CD4-positive, alpha-beta T cell (primary cell): ENCODE results near the gene HIVEP3. TPM values are rescaled to one million over a fixed set of nuclear protein-coding genes. Genes with fewer than 3 reads are reported as not detected.

Experiments
- ATAC-seq: fragments of 200-7000 bp; cut with Tn5 transposase; one replicate; pipeline ENCODE4 v1.10.0; 2022; ENCODE audit warnings: mild to moderate bottlenecking; ENCODE audit not compliant: poor library complexity
- CTCF ChIA-PET: fragments of 350-600 bp; sonication (Branson Sonifier 250); formaldehyde crosslinking; loops from one replicate; lab custom pipeline; 2021; ENCODE audit warnings: antibody characterized with exemption, inconsistent platforms; lab: Charles Lee
- POLR2A ChIA-PET: fragments of 350-600 bp; sonication (Branson Sonifier 250); formaldehyde crosslinking; loops from one replicate; lab custom pipeline; 2021; ENCODE audit warnings: antibody characterized with exemption, inconsistent platforms; lab: Charles Lee
- DNase-seq, 14 experiments: peaks; one replicate each; pipeline ENCODE4 v3.0.0-alpha.2; 2013 to 2020; ENCODE audit warnings: mixed read lengths in 2 of 14
- H3K27ac ChIP-seq, 2 donors: one replicate each; pipeline versions ENCODE4 v1.5.1 to v1.7.0; 2013; ENCODE audit warnings: low read length in 2 of 2, low read depth in 1 of 2, mild to moderate bottlenecking in 1 of 2
- H3K27me3 ChIP-seq, 2 experiments: 1 replicate in 1 of 2; 2 replicates in 1 of 2; pipeline versions ENCODE4 v1.6.1 to v1.7.0; 2013; ENCODE audit warnings: low read length in 2 of 2, control low read depth in 1 of 2, mild to moderate bottlenecking in 1 of 2, moderate library complexity in 1 of 2; ENCODE audit not compliant: insufficient read depth in 2 of 2, control insufficient read depth in 1 of 2
- H3K36me3 ChIP-seq: one replicate; pipeline ENCODE4 v1.6.1; 2013; ENCODE audit warnings: low read length, control low read depth; ENCODE audit not compliant: insufficient read depth
- H3K4me1 ChIP-seq: one replicate; pipeline ENCODE4 v1.6.1; 2013; ENCODE audit warnings: low read length, control low read depth; ENCODE audit not compliant: insufficient read depth
- H3K4me3 ChIP-seq: one replicate; pipeline ENCODE4 v1.5.1; 2013; ENCODE audit warnings: mild to moderate bottlenecking, low read length, moderate library complexity
- H3K9me3 ChIP-seq, 2 experiments: 1 replicate in 1 of 2; 2 replicates in 1 of 2; pipeline versions ENCODE4 v1.6.1 to v1.7.0; 2013; ENCODE audit warnings: low read length in 2 of 2, mild to moderate bottlenecking in 2 of 2, control low read depth in 1 of 2, moderate library complexity in 1 of 2; ENCODE audit not compliant: control insufficient read depth in 1 of 2, insufficient read depth in 1 of 2
- H3K27ac Mint-ChIP-seq: one replicate; pipeline ENCODE4 v1.8.0; 2020; ENCODE audit warnings: mixed read lengths
- H3K27me3 Mint-ChIP-seq: one replicate; pipeline ENCODE4 v1.8.0; 2021; ENCODE audit warnings: mixed read lengths
- H3K36me3 Mint-ChIP-seq: one replicate; pipeline ENCODE4 v1.8.0; 2021; ENCODE audit warnings: low read depth, mixed read lengths
- H3K4me1 Mint-ChIP-seq: one replicate; pipeline ENCODE4 v1.8.0; 2021; ENCODE audit warnings: low read depth, mixed read lengths
- H3K4me3 Mint-ChIP-seq: one replicate; pipeline ENCODE4 v1.8.0; 2020; ENCODE audit warnings: mild to moderate bottlenecking, mixed read lengths
- H3K9me3 Mint-ChIP-seq: one replicate; pipeline ENCODE4 v1.8.0; 2020; ENCODE audit warnings: mixed read lengths
- intact Hi-C, 2 experiments: fragments of 100-400 bp; cut with DNase I in 1 of 2; cut with micrococcal nuclease in 1 of 2; formaldehyde crosslinking; loops; one replicate each; pipeline versions ENCODE4 v1.15.1 to v1.9.0; 2023 to 2025; cut with DNase I, micrococcal nuclease
- total RNA-seq, 174 experiments: library from RNA in 2 of 174; stranded (reverse) in 2 of 174; gene quantifications; one replicate each; pipeline ENCODE4 v1.2.3 and lab custom pipeline; 2021 to 2026
- TF ChIP-seq, protein P1 (sequence below): fragments of 200-600 bp; IDR thresholded peaks from one replicate; pipeline ENCODE4 v1.8.0; 2022; ENCODE audit warnings: antibody characterized with exemption, mild to moderate bottlenecking

HIVEP3 gene
- total RNA-seq, 2 experiments from 2014 or later = 5.1 to 5.4 TPM

DNA sequence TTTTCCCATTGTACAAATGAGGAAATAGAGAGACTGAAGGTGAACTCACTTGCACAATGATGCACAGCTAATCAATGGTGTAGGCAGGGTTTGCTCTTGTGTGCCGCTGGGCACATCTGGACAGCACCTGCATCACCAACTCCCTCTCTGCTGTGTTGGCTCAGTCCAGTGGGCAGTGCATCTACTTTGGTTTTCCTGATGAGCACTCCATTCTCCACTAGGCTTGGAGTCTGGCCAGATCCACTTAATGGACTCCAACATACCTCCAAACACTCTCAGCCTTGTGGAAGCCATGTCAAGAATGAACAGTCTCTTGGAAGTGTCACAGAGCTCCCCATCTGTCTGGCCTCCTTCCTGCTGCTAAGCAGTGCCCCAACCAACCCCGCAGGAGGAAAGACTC is 152.2 kb downstream of the HIVEP3 start:
- H3K27me3 Mint-ChIP-seq = no peaks in the 10 kb centered on the region
- CTCF ChIA-PET = no interaction called here
- TF ChIP-seq, protein P1, sequence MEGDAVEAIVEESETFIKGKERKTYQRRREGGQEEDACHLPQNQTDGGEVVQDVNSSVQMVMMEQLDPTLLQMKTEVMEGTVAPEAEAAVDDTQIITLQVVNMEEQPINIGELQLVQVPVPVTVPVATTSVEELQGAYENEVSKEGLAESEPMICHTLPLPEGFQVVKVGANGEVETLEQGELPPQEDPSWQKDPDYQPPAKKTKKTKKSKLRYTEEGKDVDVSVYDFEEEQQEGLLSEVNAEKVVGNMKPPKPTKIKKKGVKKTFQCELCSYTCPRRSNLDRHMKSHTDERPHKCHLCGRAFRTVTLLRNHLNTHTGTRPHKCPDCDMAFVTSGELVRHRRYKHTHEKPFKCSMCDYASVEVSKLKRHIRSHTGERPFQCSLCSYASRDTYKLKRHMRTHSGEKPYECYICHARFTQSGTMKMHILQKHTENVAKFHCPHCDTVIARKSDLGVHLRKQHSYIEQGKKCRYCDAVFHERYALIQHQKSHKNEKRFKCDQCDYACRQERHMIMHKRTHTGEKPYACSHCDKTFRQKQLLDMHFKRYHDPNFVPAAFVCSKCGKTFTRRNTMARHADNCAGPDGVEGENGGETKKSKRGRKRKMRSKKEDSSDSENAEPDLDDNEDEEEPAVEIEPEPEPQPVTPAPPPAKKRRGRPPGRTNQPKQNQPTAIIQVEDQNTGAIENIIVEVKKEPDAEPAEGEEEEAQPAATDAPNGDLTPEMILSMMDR = no peak
- no peaks in the 10 kb centered on the region for H3K36me3 Mint-ChIP-seq
- Histone ChIP-seq H3K4me3 (no peak overlapping the region), H3K4me1 (peaks cover 3% of the 10 kb centered on the region), H3K36me3 (no peaks in the 10 kb centered on the region), H3K27me3 (no peaks in the 10 kb centered on the region), H3K27ac (no peak overlapping the region), H3K9me3 (peaks cover 7 to 14% of the 10 kb centered on the region in 2 experiments)
- no peak overlapping the region for H3K4me3 Mint-ChIP-seq
- H3K27ac Mint-ChIP-seq = no peak overlapping the region
- H3K9me3 Mint-ChIP-seq = peaks cover 1% of the 10 kb centered on the region
- POLR2A ChIA-PET = no interaction called here
- H3K4me1 Mint-ChIP-seq = no peaks in the 10 kb centered on the region
- intact Hi-C loops = no loop called here
- DNase-seq = no peak
- ATAC-seq = no peak

DNA sequence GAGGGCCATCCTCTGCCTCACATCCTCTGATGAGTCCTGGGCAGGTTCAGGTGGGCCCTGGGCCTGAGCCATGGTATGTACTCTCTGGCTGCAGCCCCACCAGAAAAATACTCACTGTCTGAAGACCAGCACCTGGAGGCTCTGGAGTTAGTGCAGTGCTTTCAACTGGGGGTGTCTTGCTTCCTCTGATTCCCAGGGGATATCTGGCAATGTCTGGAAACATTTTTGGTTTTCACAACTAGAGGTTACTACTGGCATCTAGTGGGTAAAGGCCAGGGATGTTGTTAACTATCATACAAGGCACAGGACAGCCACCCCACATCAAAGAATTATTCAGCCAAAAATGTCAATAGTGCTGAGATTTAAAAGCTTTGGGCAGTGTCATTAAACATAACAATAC is 152.7 kb downstream of the HIVEP3 start:
- no peak for DNase-seq
- TF ChIP-seq, protein P1 = no peak
- H3K36me3 ChIP-seq = no peaks in the 10 kb centered on the region
- peaks cover 3% of the 10 kb centered on the region for H3K9me3 Mint-ChIP-seq
- ChIA-PET CTCF (no interaction called here), POLR2A (no interaction called here)
- intact Hi-C loops = no loop called here
- H3K4me3 ChIP-seq = no peak overlapping the region
- H3K4me1 ChIP-seq = peaks cover 3% of the 10 kb centered on the region
- no peak overlapping the region for H3K27ac Mint-ChIP-seq
- H3K36me3 Mint-ChIP-seq = no peaks in the 10 kb centered on the region
- no peak for ATAC-seq
- no peak overlapping the region for H3K4me3 Mint-ChIP-seq
- peaks cover 7 to 14% of the 10 kb centered on the region in 2 experiments for H3K9me3 ChIP-seq
- no peaks in the 10 kb centered on the region for H3K4me1 Mint-ChIP-seq
- H3K27me3 Mint-ChIP-seq = no peaks in the 10 kb centered on the region
- H3K27me3 ChIP-seq = no peaks in the 10 kb centered on the region
- no peak overlapping the region for H3K27ac ChIP-seq

DNA sequence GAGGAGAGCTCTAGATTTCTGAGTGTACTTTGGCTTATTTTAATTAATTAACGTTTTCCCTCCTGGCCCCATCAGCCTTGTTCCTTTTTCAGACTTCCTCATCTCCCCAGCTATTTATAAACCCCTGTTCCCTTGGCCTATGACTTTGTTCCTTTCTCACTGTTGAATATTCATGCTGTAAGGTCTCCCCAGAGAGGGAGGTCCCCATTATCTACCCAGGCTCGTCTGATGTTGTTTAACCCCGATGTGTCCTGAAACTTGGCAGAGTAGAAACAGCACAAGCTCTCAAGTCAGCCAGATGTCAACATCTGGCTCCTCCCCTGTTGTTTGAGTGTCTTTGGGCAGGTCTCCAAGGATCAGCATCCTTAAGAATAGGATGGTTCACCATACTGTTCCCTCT is 153.6 kb downstream of the HIVEP3 start:
- Histone ChIP-seq H3K4me1 (peaks cover 3% of the 10 kb centered on the region), H3K4me3 (no peak overlapping the region), H3K27ac (no peak overlapping the region), H3K36me3 (no peaks in the 10 kb centered on the region), H3K9me3 (peaks cover 7 to 14% of the 10 kb centered on the region in 2 experiments), H3K27me3 (no peaks in the 10 kb centered on the region)
- H3K27me3 Mint-ChIP-seq = no peaks in the 10 kb centered on the region
- ChIA-PET POLR2A (no interaction called here), CTCF (no interaction called here)
- no peaks in the 10 kb centered on the region for H3K4me1 Mint-ChIP-seq
- intact Hi-C loops = no loop called here
- DNase-seq = no peak
- ATAC-seq = no peak
- H3K4me3 Mint-ChIP-seq = no peak overlapping the region
- TF ChIP-seq, protein P1 = no peak
- H3K9me3 Mint-ChIP-seq = peaks cover 3% of the 10 kb centered on the region
- H3K36me3 Mint-ChIP-seq = no peaks in the 10 kb centered on the region
- no peak overlapping the region for H3K27ac Mint-ChIP-seq
